Progenitor cell of endocrine pancreas (in vitro differentiated cells): ENCODE results near the gene AMMECR1. TPM values are rescaled to one million over a fixed set of nuclear protein-coding genes. Genes with fewer than 3 reads are reported as not detected.

Experiments used
- DNase-seq: peaks from one replicate; pipeline ENCODE4 v3.0.0; 2021; ENCODE audit warnings: low spot score; ENCODE audit not compliant: unreplicated experiment
- H3K27ac Mint-ChIP-seq: 2 replicates; pipeline ENCODE4 v1.8.0; 2021; ENCODE audit warnings: mild to moderate bottlenecking, moderate library complexity, mixed read lengths
- H3K27me3 Mint-ChIP-seq: 2 replicates; pipeline ENCODE4 v1.8.0; 2021; ENCODE audit warnings: mixed read lengths
- H3K36me3 Mint-ChIP-seq: 2 replicates; pipeline ENCODE4 v1.8.0; 2022; ENCODE audit warnings: mixed read lengths; ENCODE audit not compliant: insufficient read depth
- H3K4me1 Mint-ChIP-seq: 2 replicates; pipeline ENCODE4 v1.8.0; 2021; ENCODE audit warnings: low read depth, mixed read lengths
- H3K4me3 Mint-ChIP-seq: 2 replicates; pipeline ENCODE4 v1.8.0; 2021; ENCODE audit warnings: low read depth, mild to moderate bottlenecking, moderate library complexity, mixed read lengths
- H3K9me3 Mint-ChIP-seq: 2 replicates; pipeline ENCODE4 v1.8.0; 2021; ENCODE audit warnings: low read depth, mixed read lengths
- total RNA-seq: library from RNA; stranded (reverse); gene quantifications from 2 replicates; pipeline ENCODE4 v1.2.1, GENCODE V29; 2021
- TF ChIP-seq, protein P1 (sequence below): fragments of 200-600 bp; sonication (generic); IDR thresholded peaks from one replicate; pipeline ENCODE4 v1.5.0; 2021; ENCODE audit warnings: antibody characterized with exemption, mild to moderate bottlenecking; ENCODE audit not compliant: unreplicated experiment

Gene AMMECR1
- total RNA-seq, 1 donor from 2014 or later = 27.8 TPM

DNA sequence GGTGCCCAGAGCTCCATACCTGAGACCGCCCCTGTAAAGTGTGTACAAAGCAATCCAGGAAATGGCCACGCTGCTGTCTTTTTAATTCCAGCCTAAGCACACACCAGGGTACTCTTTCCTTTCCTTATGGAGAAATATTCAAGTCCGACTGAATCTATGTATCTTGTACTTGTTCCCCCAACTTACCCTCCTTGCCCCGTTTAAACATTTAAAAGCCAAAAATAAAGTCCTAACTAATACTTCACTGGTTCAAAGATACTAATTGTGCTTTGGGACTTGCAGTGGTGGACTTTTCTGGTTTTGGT, 731 bp upstream of the AMMECR1 start:
- peak overlapping the region; percentile 85 for H3K4me3 Mint-ChIP-seq
- DNase-seq = no peak
- H3K4me1 Mint-ChIP-seq = peaks cover 33% of the 10 kb centered on the region
- TF ChIP-seq, protein P1, sequence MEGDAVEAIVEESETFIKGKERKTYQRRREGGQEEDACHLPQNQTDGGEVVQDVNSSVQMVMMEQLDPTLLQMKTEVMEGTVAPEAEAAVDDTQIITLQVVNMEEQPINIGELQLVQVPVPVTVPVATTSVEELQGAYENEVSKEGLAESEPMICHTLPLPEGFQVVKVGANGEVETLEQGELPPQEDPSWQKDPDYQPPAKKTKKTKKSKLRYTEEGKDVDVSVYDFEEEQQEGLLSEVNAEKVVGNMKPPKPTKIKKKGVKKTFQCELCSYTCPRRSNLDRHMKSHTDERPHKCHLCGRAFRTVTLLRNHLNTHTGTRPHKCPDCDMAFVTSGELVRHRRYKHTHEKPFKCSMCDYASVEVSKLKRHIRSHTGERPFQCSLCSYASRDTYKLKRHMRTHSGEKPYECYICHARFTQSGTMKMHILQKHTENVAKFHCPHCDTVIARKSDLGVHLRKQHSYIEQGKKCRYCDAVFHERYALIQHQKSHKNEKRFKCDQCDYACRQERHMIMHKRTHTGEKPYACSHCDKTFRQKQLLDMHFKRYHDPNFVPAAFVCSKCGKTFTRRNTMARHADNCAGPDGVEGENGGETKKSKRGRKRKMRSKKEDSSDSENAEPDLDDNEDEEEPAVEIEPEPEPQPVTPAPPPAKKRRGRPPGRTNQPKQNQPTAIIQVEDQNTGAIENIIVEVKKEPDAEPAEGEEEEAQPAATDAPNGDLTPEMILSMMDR = no peak
- no peaks in the 10 kb centered on the region for H3K9me3 Mint-ChIP-seq
- H3K36me3 Mint-ChIP-seq = no peaks in the 10 kb centered on the region
- H3K27ac Mint-ChIP-seq = peak overlapping the region; percentile 97
- H3K27me3 Mint-ChIP-seq = no peaks in the 10 kb centered on the region

DNA sequence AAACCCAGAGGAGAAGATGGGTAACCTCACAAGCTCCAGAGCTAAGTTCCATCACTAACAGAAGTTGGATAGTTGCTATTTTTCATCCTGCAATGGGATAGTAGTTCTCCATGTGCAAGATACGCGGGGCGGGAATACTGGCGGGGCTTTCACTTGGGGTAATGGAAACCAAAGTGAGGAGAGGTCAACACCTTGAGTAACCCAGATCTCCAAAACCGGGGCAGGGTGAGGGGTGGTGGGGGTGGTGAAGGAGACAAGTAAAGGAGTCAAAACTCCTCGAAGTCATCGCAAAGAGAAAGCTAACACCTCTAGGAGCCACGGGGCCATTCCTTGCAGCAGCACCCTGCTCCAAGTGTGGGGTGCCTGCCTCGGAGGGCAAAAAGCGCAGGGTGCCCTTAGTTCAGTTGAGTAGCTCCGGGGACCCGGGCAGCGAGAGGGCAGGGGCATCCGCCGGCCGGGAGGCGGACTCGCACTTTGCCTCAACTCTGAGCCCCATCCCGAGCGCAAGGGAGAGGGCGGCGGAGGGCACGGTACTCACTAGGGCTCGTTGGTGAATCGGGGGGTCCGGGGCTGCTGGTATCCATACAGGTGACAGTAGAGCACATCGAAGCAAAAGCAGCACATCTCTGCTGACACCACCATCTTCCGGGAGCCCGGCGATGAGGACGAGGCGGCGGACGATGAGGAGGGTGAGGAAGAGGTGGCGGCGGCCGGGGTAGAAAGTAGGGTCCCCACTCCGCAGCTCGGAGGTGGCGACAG, 645 bp downstream of the AMMECR1 start:
- DNase-seq = peak; percentile 25
- Mint-ChIP-seq H3K27me3 (no peaks in the 10 kb centered on the region), H3K36me3 (no peaks in the 10 kb centered on the region), H3K4me3 (peak overlapping the region; percentile 85), H3K4me1 (peaks cover 34% of the 10 kb centered on the region), H3K9me3 (no peaks in the 10 kb centered on the region), H3K27ac (peak overlapping the region; percentile 93)
- TF ChIP-seq, protein P1 = no peak

DNA sequence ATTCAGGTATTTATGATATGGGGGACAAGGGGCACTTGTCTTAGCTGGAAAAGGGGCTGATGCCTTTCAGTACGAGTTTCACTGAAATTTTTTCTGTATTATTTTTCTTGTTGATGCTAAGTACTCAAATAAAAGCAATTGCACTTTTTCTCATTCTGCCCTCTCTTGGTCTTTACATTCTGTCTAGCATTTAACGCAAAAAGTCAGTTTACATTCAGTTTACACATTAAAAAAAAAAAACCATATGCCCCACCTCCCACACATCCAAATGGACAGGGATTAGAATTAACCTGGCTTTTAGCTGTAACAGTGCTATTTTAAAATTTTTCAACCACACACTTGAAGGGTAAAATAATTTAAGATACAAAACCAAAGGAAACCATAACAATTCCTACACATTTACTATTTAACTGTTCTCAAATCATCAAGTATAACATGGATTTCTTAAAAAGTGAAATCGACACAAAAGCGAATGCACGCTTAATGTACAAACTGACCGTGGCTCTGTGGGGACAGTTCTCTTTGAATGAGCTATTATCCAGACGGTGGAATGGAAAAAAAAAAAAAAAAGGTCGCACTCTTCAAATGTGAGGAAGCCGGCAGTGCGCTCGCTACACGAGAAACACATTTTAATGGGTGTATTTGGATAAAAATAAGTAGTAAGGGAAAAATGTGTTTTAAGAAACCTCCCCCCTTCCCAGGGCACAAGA, 1.4 kb downstream of the AMMECR1 start:
- Mint-ChIP-seq H3K4me1 (peaks cover 34% of the 10 kb centered on the region), H3K9me3 (no peaks in the 10 kb centered on the region), H3K27ac (peak overlapping the region; percentile 93), H3K4me3 (peak overlapping the region; percentile 85), H3K36me3 (no peaks in the 10 kb centered on the region), H3K27me3 (no peaks in the 10 kb centered on the region)
- DNase-seq = no peak
- TF ChIP-seq, protein P1 = no peak

DNA sequence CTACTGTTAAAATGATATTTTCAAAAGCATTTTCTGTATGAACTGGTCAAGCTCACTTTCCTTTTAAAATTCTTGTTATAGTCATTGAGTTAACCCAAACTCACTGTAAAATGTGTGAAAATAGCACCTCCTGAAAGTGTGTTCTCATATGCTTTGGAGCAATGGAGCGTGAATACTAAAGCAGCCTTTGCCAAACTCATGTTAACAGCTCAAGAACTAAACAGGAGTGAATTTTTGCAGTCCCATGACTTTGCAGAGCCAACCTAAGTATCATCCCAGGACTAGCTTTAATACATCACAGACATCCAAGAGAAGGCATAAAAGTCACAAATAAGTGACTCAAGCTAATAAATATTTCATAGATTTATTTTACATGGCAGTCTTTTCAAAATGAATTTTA, 2.3 kb downstream of the AMMECR1 start:
- Mint-ChIP-seq H3K4me3 (peak overlapping the region; percentile 85), H3K36me3 (no peaks in the 10 kb centered on the region), H3K9me3 (no peaks in the 10 kb centered on the region), H3K27ac (no peak overlapping the region), H3K27me3 (no peaks in the 10 kb centered on the region), H3K4me1 (peaks cover 36% of the 10 kb centered on the region)
- TF ChIP-seq, protein P1 = no peak
- no peak for DNase-seq

DNA sequence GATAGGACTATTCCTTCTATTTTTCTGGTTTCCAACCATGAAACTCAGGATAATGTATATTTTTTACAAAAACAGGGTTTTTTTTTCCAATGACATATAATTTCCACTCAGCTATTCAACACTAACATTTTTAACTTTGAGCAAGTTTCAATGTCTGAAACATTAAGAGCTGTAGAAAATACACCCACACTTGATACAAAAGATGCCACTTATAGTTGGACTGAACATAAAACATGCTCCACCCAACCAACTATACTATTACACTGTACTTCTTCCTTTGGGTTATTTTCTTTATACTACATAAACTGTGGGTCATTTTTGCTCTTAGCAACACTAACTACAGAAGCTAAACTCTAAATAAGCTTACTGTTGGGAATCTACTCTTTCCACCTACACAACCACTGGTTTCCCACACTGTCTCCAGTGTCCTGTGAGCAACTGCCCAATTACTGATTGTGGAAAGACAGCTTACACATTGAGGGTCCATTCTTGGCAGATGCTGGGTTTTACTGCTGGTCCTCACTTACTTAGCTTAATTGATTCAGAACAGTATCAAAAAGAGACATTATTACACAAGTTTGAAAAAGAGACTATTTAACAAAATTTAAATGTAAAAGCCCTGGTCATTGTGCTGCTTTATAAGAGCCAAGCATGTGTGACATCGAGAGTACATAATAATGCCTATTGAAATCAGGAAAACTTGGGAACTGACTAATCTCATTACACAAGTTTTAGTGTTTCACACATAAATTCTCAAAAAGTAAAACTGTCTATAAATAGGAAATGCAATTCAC, 6.3 kb downstream of the AMMECR1 start:
- Mint-ChIP-seq H3K27ac (no peak overlapping the region), H3K9me3 (no peaks in the 10 kb centered on the region), H3K4me3 (no peak overlapping the region), H3K4me1 (peaks cover 15% of the 10 kb centered on the region), H3K27me3 (no peaks in the 10 kb centered on the region), H3K36me3 (no peaks in the 10 kb centered on the region)
- TF ChIP-seq, protein P1 = no peak
- no peak for DNase-seq
